ENCODE results near the gene HOGA1. TPM values are rescaled to one million over a fixed set of nuclear protein-coding genes. Genes with fewer than 3 reads are reported as not detected.

HOGA1 gene
- polyA plus RNA-seq, 1 donor (not counting 4 experiments of a cell fraction or from before 2014, with no cell fraction given), result 1.0 TPM

- no peak for FAIRE-seq
- Histone ChIP-seq H3K27me3 (ENCODE audit: control insufficient read depth, extremely low read depth, insufficient read depth, low read length) (no peaks in the 10 kb centered on the region), H3K36me3 (ENCODE audit: control insufficient read depth in 2 of 2, extremely low read depth in 1 of 2, insufficient read depth in 2 of 2, low read length in 2 of 2) (no peaks in the 10 kb centered on the region), H3K9me3 (ENCODE audit: control insufficient read depth, low read depth, low read length) (no peaks in the 10 kb centered on the region), H3K4me3 (ENCODE audit: control insufficient read depth in 2 of 3, extremely low read depth in 1 of 3, insufficient read depth in 2 of 3, low read depth in 1 of 3, low read length in 3 of 3) (no peak overlapping the region), H3K9me1 (ENCODE audit: control insufficient read depth, extremely low read depth, insufficient read depth, low read length) (no peaks in the 10 kb centered on the region), H3K79me2 (ENCODE audit: control insufficient read depth, insufficient read depth, low read length) (no peaks in the 10 kb centered on the region), H2AFZ (ENCODE audit: control insufficient read depth, low read length) (no peak overlapping the region), H3K27ac (ENCODE audit: control insufficient read depth, insufficient read depth, low read length) (no peak overlapping the region), H3K4me1 (ENCODE audit: control insufficient read depth, extremely low read depth, insufficient read depth, low read length) (peaks cover 8% of the 10 kb centered on the region), H3K4me2 (ENCODE audit: control insufficient read depth, extremely low read depth, insufficient read depth, low read depth, low read length) (no peak overlapping the region), H3K9ac (ENCODE audit: control insufficient read depth, extremely low read depth, insufficient read depth, low read length) (no peak overlapping the region), H4K20me1 (ENCODE audit: control insufficient read depth, extremely low read depth, insufficient read depth, low read length) (no peaks in the 10 kb centered on the region)
- TF ChIP-seq CTCF (optimal IDR thresholded peaks at IDR 0.05 in 1 of 3, IDR thresholded peaks at IDR 0.05 in 1 of 3, conservative IDR thresholded peaks at IDR 0.05 in 1 of 3; ENCODE audit: extremely low read depth in 1 of 3, insufficient read depth in 2 of 3, low read length in 3 of 3) (no peak), EZH2 (IDR thresholded peaks at IDR 0.05; ENCODE audit: low read length) (no peak)
- DNase-seq (ENCODE audit: low read depth, low spot score), result no peak
- dilution Hi-C loops (cut with MboI; ENCODE audit: extremely low pct_ligation_motif_present, low sequenced_read_pairs), result no loop called here
Observed at GRCh38 chr10:97601268-97602215, 17.4 kb downstream of the HOGA1 start.

- Histone ChIP-seq H3K36me3 (ENCODE audit: control insufficient read depth in 2 of 2, extremely low read depth in 1 of 2, insufficient read depth in 2 of 2, low read length in 2 of 2) (no peaks in the 10 kb centered on the region), H3K27ac (ENCODE audit: control insufficient read depth, insufficient read depth, low read length) (no peak overlapping the region)
- TF ChIP-seq EZH2 (IDR thresholded peaks at IDR 0.05; ENCODE audit: low read length), result no peak
- TF ChIP-seq CTCF (optimal IDR thresholded peaks at IDR 0.05 in 1 of 3, IDR thresholded peaks at IDR 0.05 in 1 of 3, conservative IDR thresholded peaks at IDR 0.05 in 1 of 3; ENCODE audit: extremely low read depth in 1 of 3, insufficient read depth in 2 of 3, low read length in 3 of 3), result no peak
Observed at GRCh38 chr10:97607095-97607636, 23.0 kb downstream of the HOGA1 start.

More at GRCh38 chr10:97607095-97607636, 23.0 kb downstream of the HOGA1 start:
- no peak overlapping the region for H3K4me2 ChIP-seq (ENCODE audit: control insufficient read depth, extremely low read depth, insufficient read depth, low read depth, low read length)
- dilution Hi-C loops (cut with MboI; ENCODE audit: extremely low pct_ligation_motif_present, low sequenced_read_pairs), result no loop called here
- H3K27me3 ChIP-seq (ENCODE audit: control insufficient read depth, extremely low read depth, insufficient read depth, low read length), result no peaks in the 10 kb centered on the region
- H3K4me1 ChIP-seq (ENCODE audit: control insufficient read depth, extremely low read depth, insufficient read depth, low read length), result peaks cover 16% of the 10 kb centered on the region
- no peak overlapping the region for H3K9ac ChIP-seq (ENCODE audit: control insufficient read depth, extremely low read depth, insufficient read depth, low read length)
- H3K9me3 ChIP-seq (ENCODE audit: control insufficient read depth, low read depth, low read length), result no peaks in the 10 kb centered on the region
- no peak for DNase-seq (ENCODE audit: low read depth, low spot score)
- H3K79me2 ChIP-seq (ENCODE audit: control insufficient read depth, insufficient read depth, low read length), result no peaks in the 10 kb centered on the region
- no peaks in the 10 kb centered on the region for H3K9me1 ChIP-seq (ENCODE audit: control insufficient read depth, extremely low read depth, insufficient read depth, low read length)
- H4K20me1 ChIP-seq (ENCODE audit: control insufficient read depth, extremely low read depth, insufficient read depth, low read length), result no peaks in the 10 kb centered on the region
- FAIRE-seq, result no peak
- H2AFZ ChIP-seq (ENCODE audit: control insufficient read depth, low read length), result no peak overlapping the region
- no peak overlapping the region for H3K4me3 ChIP-seq (ENCODE audit: control insufficient read depth in 2 of 3, extremely low read depth in 1 of 3, insufficient read depth in 2 of 3, low read depth in 1 of 3, low read length in 3 of 3)

Measured in keratinocyte (primary cell).